HCT116 (cell line): ENCODE results near the gene MDM4. TPM values are rescaled to one million over a fixed set of nuclear protein-coding genes. Genes with fewer than 3 reads are reported as not detected.

Source experiments
- ATAC-seq: fragments of 200-7000 bp; cut with Tn5 transposase; 2 replicates; pipeline ENCODE4 v1.9.1; 2020; ENCODE audit warnings: mild to moderate bottlenecking, moderate library complexity
- BruUV-seq: library from RNA; stranded (reverse); fragments of 400-500 nt; replicated peaks from 2 replicates; lab custom pipeline; 2021; lab: Mats Ljungman, UMichigan
- CTCF ChIA-PET: fragments of 300-600 bp; sonication (Branson Sonifier 250); formaldehyde crosslinking; loops from one replicate; lab custom pipeline; 2021; ENCODE audit warnings: antibody characterized with exemption; lab: Charles Lee
- POLR2A ChIA-PET: fragments of 300-600, 350-600 bp; sonication (Branson Sonifier 250); formaldehyde crosslinking; loops from one replicate; lab custom pipeline; 2021; ENCODE audit warnings: antibody characterized with exemption; lab: Charles Lee
- RAD21 ChIA-PET, 2 experiments: fragments of 300-600 bp; sonication (Branson Sonifier 250); formaldehyde crosslinking; loops; one replicate each; lab custom pipeline; 2023; ENCODE audit warnings: low total read pairs in 2 of 2; ENCODE audit not compliant: uncharacterized antibody in 2 of 2, unreplicated experiment in 2 of 2, low non-redundant PET in 1 of 2; lab: Charles Lee
- DNase-seq: peaks from one replicate; pipeline ENCODE4 v3.0.0-alpha.2; 2010; ENCODE audit warnings: low read depth, low spot score
- H2AFZ ChIP-seq: fragments of 200-600 bp; shearing (Covaris generic), sonication (generic); 2 replicates; pipeline ENCODE4 v1.6.1; 2017; ENCODE audit warnings: low read depth, mixed run types, mixed read lengths, antibody characterized with exemption, low read length; ENCODE audit not compliant: poor library complexity, severe bottlenecking
- H3K27ac ChIP-seq: 2 replicates; pipeline ENCODE4 v1.5.1; 2012; ENCODE audit warnings: low read depth, low read length
- H3K27me3 ChIP-seq: fragments of 200-600 bp; sonication (generic); 2 replicates; pipeline ENCODE4 v1.6.1; 2016; ENCODE audit warnings: mixed run types, low read length, mixed read lengths; ENCODE audit not compliant: insufficient read depth
- H3K36me3 ChIP-seq, 2 experiments: fragments of 200-500 bp in 1 of 2; fragments of 200-600 bp in 1 of 2; sonication (Bioruptor generic) in 1 of 2; sonication (generic) in 1 of 2; 2 replicates each; pipeline versions ENCODE4 v1.5.1 to v1.6.1; 2014 to 2016; ENCODE audit warnings: low read length in 2 of 2, inconsistent platforms in 1 of 2, mixed read lengths in 1 of 2, mixed run types in 1 of 2; ENCODE audit not compliant: insufficient read depth in 2 of 2, control insufficient read depth in 1 of 2
- H3K4me1 ChIP-seq, 2 experiments: fragments of 200-600 bp in 1 of 2; sonication (generic) in 1 of 2; 2 replicates each; pipeline versions ENCODE4 v1.5.1 to v1.6.1; 2012 to 2017; ENCODE audit warnings: low read length in 2 of 2, inconsistent platforms in 1 of 2, mild to moderate bottlenecking in 1 of 2, mixed read lengths in 1 of 2, mixed run types in 1 of 2, moderate library complexity in 1 of 2; ENCODE audit not compliant: insufficient read depth in 2 of 2, control insufficient read depth in 1 of 2
- H3K4me2 ChIP-seq: fragments of 200-600 bp; sonication (generic); 2 replicates; pipeline ENCODE4 v1.6.1; 2017; ENCODE audit warnings: mixed run types, low read length, mixed read lengths
- H3K4me3 ChIP-seq, 2 experiments: fragments of 200-600 bp in 1 of 2; sonication (generic) in 1 of 2; replicated peaks in 1 of 2; 2 replicates each; pipeline ENCODE4 v1.5.1; 2011 to 2016; ENCODE audit warnings: low read length in 2 of 2, control low read depth in 1 of 2, low read depth in 1 of 2, mild to moderate bottlenecking in 1 of 2, mixed read lengths in 1 of 2, mixed run types in 1 of 2
- H3K79me2 ChIP-seq: fragments of 200-600 bp; sonication (generic); 2 replicates; pipeline ENCODE4 v1.6.1; 2017; ENCODE audit warnings: mild to moderate bottlenecking, mixed run types, low read length, moderate library complexity, mixed read lengths; ENCODE audit not compliant: insufficient read depth
- H3K9ac ChIP-seq: fragments of 200-600 bp; sonication (generic); 2 replicates; pipeline ENCODE4 v1.6.1; 2016; ENCODE audit warnings: low read length, mixed read lengths
- H3K9me2 ChIP-seq: fragments of 200-600 bp; sonication (generic), shearing (Covaris generic); 2 replicates; pipeline ENCODE4 v1.6.1; 2017; ENCODE audit warnings: mixed run types, mild to moderate bottlenecking, moderate library complexity; ENCODE audit not compliant: insufficient read depth
- H3K9me3 ChIP-seq, 2 experiments: fragments of 200-500 bp in 1 of 2; fragments of 200-600 bp in 1 of 2; sonication (Bioruptor generic) in 1 of 2; sonication (generic) in 1 of 2; 2 replicates each; pipeline ENCODE4 v1.6.1; 2014 to 2017; ENCODE audit warnings: low read length in 2 of 2, mixed read lengths in 2 of 2, inconsistent platforms in 1 of 2, low read depth in 1 of 2, mild to moderate bottlenecking in 1 of 2, mixed run types in 1 of 2, moderate library complexity in 1 of 2; ENCODE audit not compliant: control insufficient read depth in 1 of 2, insufficient read depth in 1 of 2
- H4K20me1 ChIP-seq: fragments of 200-600 bp; sonication (generic), shearing (Covaris generic); 2 replicates; pipeline ENCODE4 v1.6.1; 2017; ENCODE audit warnings: mixed run types, mild to moderate bottlenecking, moderate library complexity; ENCODE audit not compliant: insufficient read depth
- CBX3 ChIP-seq: IDR thresholded peaks from 2 replicates; pipeline ENCODE4 v1.6.1; 2012; ENCODE audit warnings: low read depth
- CEBPB ChIP-seq: IDR thresholded peaks from 2 replicates; pipeline ENCODE4 v1.6.1; 2012; ENCODE audit warnings: low read depth
- ELF1 ChIP-seq: IDR thresholded peaks from 2 replicates; pipeline ENCODE4 v1.6.1; 2012; ENCODE audit warnings: low read depth, borderline replicate concordance
- EZH2phosphoT487 ChIP-seq: fragments of 200-600 bp; IDR thresholded peaks from 2 replicates; pipeline ENCODE4 v1.6.1; 2018; ENCODE audit warnings: antibody characterized with exemption, borderline replicate concordance
- FOSL1 ChIP-seq: IDR thresholded peaks from 2 replicates; pipeline ENCODE4 v1.6.1; 2012; ENCODE audit warnings: low read depth
- JUND ChIP-seq: IDR thresholded peaks from 2 replicates; pipeline ENCODE4 v1.6.1; 2012
- POLR2A ChIP-seq: IDR thresholded peaks from 2 replicates; pipeline ENCODE4 v1.7.0; 2011; ENCODE audit warnings: borderline replicate concordance; ENCODE audit not compliant: insufficient read depth, insufficient read length; ENCODE audit errors: extremely low read depth
- RAD21 ChIP-seq: IDR thresholded peaks from 2 replicates; pipeline ENCODE4 v1.6.1; 2012; ENCODE audit warnings: low read depth, mild to moderate bottlenecking
- SIN3A ChIP-seq: IDR thresholded peaks from 2 replicates; pipeline ENCODE4 v1.6.1; 2012; ENCODE audit warnings: low read depth
- SP1 ChIP-seq: IDR thresholded peaks from 2 replicates; pipeline ENCODE4 v1.6.1; 2012; ENCODE audit warnings: low read depth
- SRF ChIP-seq: IDR thresholded peaks from 2 replicates; pipeline ENCODE4 v1.6.1; 2012; ENCODE audit warnings: low read depth
- YY1 ChIP-seq: IDR thresholded peaks from 2 replicates; pipeline ENCODE4 v1.6.1; 2011; ENCODE audit warnings: low read length, low read depth, moderate library complexity, mild to moderate bottlenecking; ENCODE audit not compliant: insufficient replicate concordance; ENCODE audit errors: extremely low read depth
- ZFX ChIP-seq: fragments of 450-650 bp; IDR thresholded peaks from 2 replicates; pipeline ENCODE4 v1.6.1; 2017
- ZNF274 ChIP-seq: fragments of 200-500 bp; sonication (Bioruptor generic); IDR thresholded peaks from 2 replicates; pipeline ENCODE4 v1.6.1; 2014; ENCODE audit warnings: mild to moderate bottlenecking, low read depth, low read length, inconsistent platforms
- intact Hi-C: fragments of 100-400 bp; cut with micrococcal nuclease; formaldehyde crosslinking; loops from 2 replicates; pipeline ENCODE4 v1.10.0; 2022
- total RNA-seq: library from RNA; stranded (reverse); gene quantifications from one replicate; pipeline ENCODE4 v1.2.1, GENCODE V29; 2021; ENCODE audit not compliant: unreplicated experiment
- TF ChIP-seq, protein P1 (sequence below): IDR thresholded peaks from 2 replicates; pipeline ENCODE4 v1.6.1; 2012
- TF ChIP-seq, protein P2 (sequence below), 3 experiments: fragments of 200-600 bp in 1 of 3; sonication (generic) in 1 of 3; IDR thresholded peaks in 2 of 3; conservative IDR thresholded peaks in 1 of 3; 2 replicates each; pipeline ENCODE4 v1.5.1; 2012 to 2017; ENCODE audit warnings: low read depth in 2 of 3, low read length in 2 of 3, antibody characterized with exemption in 1 of 3, borderline replicate concordance in 1 of 3, control low read depth in 1 of 3, mild to moderate bottlenecking in 1 of 3, mixed read lengths in 1 of 3, mixed run types in 1 of 3, moderate library complexity in 1 of 3; ENCODE audit not compliant: insufficient read depth in 1 of 3
- TF ChIP-seq, protein P3 (sequence below): IDR thresholded peaks from 2 replicates; pipeline ENCODE4 v1.6.1; 2012; ENCODE audit warnings: low read depth

Gene MDM4
- total RNA-seq, 1 experiment from 2014 or later, result 79.5 TPM

DNA sequence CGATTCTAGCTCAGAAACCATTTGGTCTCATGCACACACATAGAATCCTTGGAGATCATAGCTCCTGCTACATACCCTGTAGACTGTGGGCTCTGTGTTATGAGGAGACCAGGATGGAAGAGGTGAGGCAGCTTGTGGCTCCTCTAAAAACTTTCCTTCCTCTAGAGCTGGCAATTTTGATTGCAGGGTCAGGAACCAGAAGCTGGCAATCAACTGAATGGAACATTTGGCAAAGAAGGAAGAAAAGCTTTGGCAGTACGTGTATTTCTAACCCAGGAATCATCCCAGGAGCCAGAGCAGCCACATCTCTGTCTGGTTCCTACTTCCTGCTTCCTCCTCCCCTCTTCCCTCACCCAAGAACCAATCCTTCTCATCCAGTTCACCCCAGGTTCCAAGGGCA lies 37.3 kb upstream of the MDM4 start (continued):
- TF ChIP-seq, protein P1, sequence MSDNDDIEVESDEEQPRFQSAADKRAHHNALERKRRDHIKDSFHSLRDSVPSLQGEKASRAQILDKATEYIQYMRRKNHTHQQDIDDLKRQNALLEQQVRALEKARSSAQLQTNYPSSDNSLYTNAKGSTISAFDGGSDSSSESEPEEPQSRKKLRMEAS, result no peak
- no peak for TF ChIP-seq RAD21
- TF ChIP-seq EZH2phosphoT487, result no peak
- TF ChIP-seq SRF, result no peak
- no peak for TF ChIP-seq SIN3A
- TF ChIP-seq CBX3, result no peak
- TF ChIP-seq ELF1, result no peak
- no peak for TF ChIP-seq FOSL1
- TF ChIP-seq SP1, result no peak
- TF ChIP-seq, protein P2, sequence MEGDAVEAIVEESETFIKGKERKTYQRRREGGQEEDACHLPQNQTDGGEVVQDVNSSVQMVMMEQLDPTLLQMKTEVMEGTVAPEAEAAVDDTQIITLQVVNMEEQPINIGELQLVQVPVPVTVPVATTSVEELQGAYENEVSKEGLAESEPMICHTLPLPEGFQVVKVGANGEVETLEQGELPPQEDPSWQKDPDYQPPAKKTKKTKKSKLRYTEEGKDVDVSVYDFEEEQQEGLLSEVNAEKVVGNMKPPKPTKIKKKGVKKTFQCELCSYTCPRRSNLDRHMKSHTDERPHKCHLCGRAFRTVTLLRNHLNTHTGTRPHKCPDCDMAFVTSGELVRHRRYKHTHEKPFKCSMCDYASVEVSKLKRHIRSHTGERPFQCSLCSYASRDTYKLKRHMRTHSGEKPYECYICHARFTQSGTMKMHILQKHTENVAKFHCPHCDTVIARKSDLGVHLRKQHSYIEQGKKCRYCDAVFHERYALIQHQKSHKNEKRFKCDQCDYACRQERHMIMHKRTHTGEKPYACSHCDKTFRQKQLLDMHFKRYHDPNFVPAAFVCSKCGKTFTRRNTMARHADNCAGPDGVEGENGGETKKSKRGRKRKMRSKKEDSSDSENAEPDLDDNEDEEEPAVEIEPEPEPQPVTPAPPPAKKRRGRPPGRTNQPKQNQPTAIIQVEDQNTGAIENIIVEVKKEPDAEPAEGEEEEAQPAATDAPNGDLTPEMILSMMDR (IDR thresholded peaks at IDR 0.05 in 2 of 3, conservative IDR thresholded peaks at IDR 0.05 in 1 of 3; ENCODE audit: borderline replicate concordance in 1 of 3, insufficient read depth in 1 of 3, low read depth in 2 of 3, low read length in 2 of 3), result no peak
- TF ChIP-seq POLR2A, result no peak
- no peak for TF ChIP-seq JUND
- TF ChIP-seq CEBPB, result no peak
- no peak for TF ChIP-seq ZNF274

DNA sequence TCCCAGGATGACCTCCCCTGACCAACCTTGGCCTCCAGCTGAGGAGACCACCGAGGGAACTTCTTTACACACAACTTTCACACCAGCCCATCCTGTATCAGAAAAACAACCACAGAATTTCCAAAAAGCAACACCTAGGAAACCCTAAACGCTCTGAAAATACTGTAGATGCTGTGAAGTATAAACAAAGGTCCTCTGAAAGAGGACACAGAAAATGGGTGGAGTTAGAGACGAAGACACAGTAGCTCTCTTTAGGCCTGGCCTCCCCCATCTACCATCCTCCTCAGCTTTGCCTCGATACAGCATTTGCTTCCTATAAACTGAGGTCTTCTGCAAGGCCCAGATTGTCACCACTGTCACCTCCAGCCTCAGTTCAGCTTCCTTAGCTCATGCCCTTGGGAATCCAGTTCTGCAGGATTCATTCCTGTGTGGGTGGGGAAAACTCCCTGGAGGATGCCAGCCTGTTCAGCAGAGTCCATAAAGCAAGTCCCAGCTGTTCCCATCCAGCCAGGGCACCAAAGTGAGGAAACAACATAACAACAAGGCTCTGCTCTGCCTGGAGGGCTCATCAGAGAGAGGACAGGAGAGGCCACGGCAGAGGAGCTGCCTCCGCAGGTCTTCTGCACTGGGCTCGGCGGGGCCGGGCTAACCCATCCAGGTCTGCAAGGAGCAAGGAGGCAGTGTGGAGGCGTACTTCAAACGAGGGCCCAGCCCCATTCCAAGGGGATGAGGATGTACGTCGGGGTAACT lies 36.6 kb upstream of the MDM4 start:
- Histone ChIP-seq H3K4me3 (peak overlapping the region; percentile 5 to 40; a peak in 3 of 4 replicates), H3K36me3 (no peaks in the 10 kb centered on the region), H3K27me3 (no peaks in the 10 kb centered on the region), H3K4me2 (peak overlapping the region; percentile 72), H3K27ac (peak overlapping the region; percentile 33), H2AFZ (no peak overlapping the region), H3K4me1 (peaks cover 53 to 70% of the 10 kb centered on the region in 2 experiments), H3K79me2 (no peaks in the 10 kb centered on the region), H4K20me1 (no peaks in the 10 kb centered on the region), H3K9me3 (no peaks in the 10 kb centered on the region), H3K9me2 (no peaks in the 10 kb centered on the region), H3K9ac (peak overlapping the region; percentile 31)
- intact Hi-C loops, result no loop called here
- CTCF ChIA-PET, result interaction anchor here (1.0 to 2.5 kb wide), 5 partner anchors 8 to 81 kb away, joined by 3 to 16 read pairs (median 10); partner anchors contain the start of gene PIK3C2B
- DNase-seq (peak; percentile 41), ATAC-seq (peak; percentile 88)
- RAD21 ChIA-PET, result interaction anchor here in 1 of 2 experiments (1.5 kb wide), 1 partner anchor 15 kb away, joined by 5 read pairs; the partner anchor contains the start of gene PIK3C2B
- POLR2A ChIA-PET, result interaction anchor here (1.2 to 1.4 kb wide), 2 partner anchors 8 to 15 kb away, joined by 3 to 5 read pairs; partner anchors contain the start of gene PIK3C2B
- no TSS peak for BruUV-seq
- TF ChIP-seq, protein P2 (IDR thresholded peaks at IDR 0.05 in 2 of 3, conservative IDR thresholded peaks at IDR 0.05 in 1 of 3; ENCODE audit: borderline replicate concordance in 1 of 3, insufficient read depth in 1 of 3, low read depth in 2 of 3, low read length in 2 of 3), result no peak
- no peak for TF ChIP-seq ZFX
- no peak for TF ChIP-seq EZH2phosphoT487
- 0 out of 2 replicates have a peak, but pooled peaks have one; percentile 10 for TF ChIP-seq RAD21
- TF ChIP-seq FOSL1, result no peak
- TF ChIP-seq, protein P3, sequence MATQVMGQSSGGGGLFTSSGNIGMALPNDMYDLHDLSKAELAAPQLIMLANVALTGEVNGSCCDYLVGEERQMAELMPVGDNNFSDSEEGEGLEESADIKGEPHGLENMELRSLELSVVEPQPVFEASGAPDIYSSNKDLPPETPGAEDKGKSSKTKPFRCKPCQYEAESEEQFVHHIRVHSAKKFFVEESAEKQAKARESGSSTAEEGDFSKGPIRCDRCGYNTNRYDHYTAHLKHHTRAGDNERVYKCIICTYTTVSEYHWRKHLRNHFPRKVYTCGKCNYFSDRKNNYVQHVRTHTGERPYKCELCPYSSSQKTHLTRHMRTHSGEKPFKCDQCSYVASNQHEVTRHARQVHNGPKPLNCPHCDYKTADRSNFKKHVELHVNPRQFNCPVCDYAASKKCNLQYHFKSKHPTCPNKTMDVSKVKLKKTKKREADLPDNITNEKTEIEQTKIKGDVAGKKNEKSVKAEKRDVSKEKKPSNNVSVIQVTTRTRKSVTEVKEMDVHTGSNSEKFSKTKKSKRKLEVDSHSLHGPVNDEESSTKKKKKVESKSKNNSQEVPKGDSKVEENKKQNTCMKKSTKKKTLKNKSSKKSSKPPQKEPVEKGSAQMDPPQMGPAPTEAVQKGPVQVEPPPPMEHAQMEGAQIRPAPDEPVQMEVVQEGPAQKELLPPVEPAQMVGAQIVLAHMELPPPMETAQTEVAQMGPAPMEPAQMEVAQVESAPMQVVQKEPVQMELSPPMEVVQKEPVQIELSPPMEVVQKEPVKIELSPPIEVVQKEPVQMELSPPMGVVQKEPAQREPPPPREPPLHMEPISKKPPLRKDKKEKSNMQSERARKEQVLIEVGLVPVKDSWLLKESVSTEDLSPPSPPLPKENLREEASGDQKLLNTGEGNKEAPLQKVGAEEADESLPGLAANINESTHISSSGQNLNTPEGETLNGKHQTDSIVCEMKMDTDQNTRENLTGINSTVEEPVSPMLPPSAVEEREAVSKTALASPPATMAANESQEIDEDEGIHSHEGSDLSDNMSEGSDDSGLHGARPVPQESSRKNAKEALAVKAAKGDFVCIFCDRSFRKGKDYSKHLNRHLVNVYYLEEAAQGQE, result no peak
- TF ChIP-seq YY1, result no peak
